Smooth muscle cell (in vitro differentiated cells): Measurements from ENCODE around the gene TMEM258. TPM values are rescaled to one million over a fixed set of nuclear protein-coding genes. Genes with fewer than 3 reads are reported as not detected.

Source experiments
- DNase-seq: peaks from one replicate; lab custom pipeline; 2025; ENCODE audit not compliant: unreplicated experiment; lab: John Stamatoyannopoulos, UW
- H2AFZ ChIP-seq: fragments of 200-600 bp; sonication (generic); 2 replicates; pipeline ENCODE4 v1.6.0; 2016; ENCODE audit warnings: antibody characterized with exemption, low read depth, mild to moderate bottlenecking
- H3F3A ChIP-seq: fragments of 200-600 bp; sonication (generic); 2 replicates; pipeline ENCODE4 v1.6.0; 2017; ENCODE audit warnings: antibody characterized with exemption, low read depth
- H3K27ac ChIP-seq: fragments of 200-600 bp; sonication (generic); 2 replicates; pipeline ENCODE4 v1.5.1; 2016; ENCODE audit warnings: low read depth, mild to moderate bottlenecking
- H3K27me3 ChIP-seq: fragments of 200-600 bp; sonication (generic); 2 replicates; pipeline ENCODE4 v1.6.1; 2016; ENCODE audit warnings: low read depth, mild to moderate bottlenecking
- H3K36me3 ChIP-seq: fragments of 200-600 bp; sonication (generic); 2 replicates; pipeline ENCODE4 v1.5.1; 2016; ENCODE audit warnings: low read depth
- H3K4me1 ChIP-seq: fragments of 200-600 bp; sonication (generic); 2 replicates; pipeline ENCODE4 v1.5.1; 2016; ENCODE audit warnings: low read depth
- H3K4me2 ChIP-seq: fragments of 200-600 bp; sonication (generic); 2 replicates; pipeline ENCODE4 v1.6.0; 2016; ENCODE audit warnings: mild to moderate bottlenecking
- H3K4me3 ChIP-seq: fragments of 200-600 bp; sonication (generic); 2 replicates; pipeline ENCODE4 v1.5.1; 2016; ENCODE audit warnings: mild to moderate bottlenecking
- H3K79me2 ChIP-seq: fragments of 200-600 bp; sonication (generic); 2 replicates; pipeline ENCODE4 v1.6.0; 2016; ENCODE audit warnings: low read depth, mild to moderate bottlenecking
- H3K9ac ChIP-seq: fragments of 200-600 bp; sonication (generic); 2 replicates; pipeline ENCODE4 v1.6.0; 2016; ENCODE audit warnings: low read depth
- H3K9me3 ChIP-seq: fragments of 200-600 bp; sonication (generic); replicated peaks from 2 replicates; pipeline ENCODE4 v1.5.1; 2016; ENCODE audit warnings: low read depth
- H4K20me1 ChIP-seq: fragments of 200-600 bp; sonication (generic); 2 replicates; pipeline ENCODE4 v1.6.0; 2016; ENCODE audit warnings: low read depth
- CTCF ChIP-seq: fragments of 200-600 bp; sonication (generic); IDR thresholded peaks from 2 replicates; pipeline ENCODE4 v1.5.1; 2017; ENCODE audit warnings: borderline replicate concordance, mild to moderate bottlenecking, antibody characterized with exemption; ENCODE audit not compliant: insufficient read depth, poor library complexity, severe bottlenecking
- WGBS: methylation state at CpG from one replicate; pipeline ENCODE4 v1.1.7; 2016; ENCODE audit warnings: low lambda C conversion rate; 5-methylcytosine and 5-hydroxymethylcytosine counted together
- polyA plus RNA-seq: library from polyadenylated mRNA; unstranded; fragments of >200 nt; fragmentation: Nextera tagmentation; extraction: Ambion mirVana; gene quantifications from 2 replicates; pipeline ENCODE4 v1.2.1, GENCODE V29; 2016
- total RNA-seq: library from RNA; depleted of rRNA; stranded (reverse); fragments of >200 nt; gene quantifications from 2 replicates; pipeline ENCODE4 v1.2.3, GENCODE V29; 2014

Gene TMEM258
- total and polyA plus RNA-seq, 2 experiments from 2014 or later: 118 to 300 TPM

- H3K4me3 ChIP-seq: no peak overlapping the region
- H3K79me2 ChIP-seq: no peaks in the 10 kb centered on the region
- H3K36me3 ChIP-seq: no peaks in the 10 kb centered on the region
- no peak overlapping the region for H3K4me2 ChIP-seq
- 95% methylated on average over 18 of the region's 18 CpGs for WGBS
- no peaks in the 10 kb centered on the region for H3K27me3 ChIP-seq
- TF ChIP-seq CTCF: no peak
- no peaks in the 10 kb centered on the region for H4K20me1 ChIP-seq
- H3K4me1 ChIP-seq: peaks cover 5% of the 10 kb centered on the region
- no peak overlapping the region for H2AFZ ChIP-seq
- H3F3A ChIP-seq: no peaks in the 10 kb centered on the region
- no peak overlapping the region for H3K27ac ChIP-seq
- DNase-seq: no peak
- H3K9ac ChIP-seq: no peak overlapping the region
- H3K9me3 ChIP-seq: no peaks in the 10 kb centered on the region
These were observed 18.6 kb downstream of the TMEM258 start for GRCh38 chr11:61773809-61774208.

- Histone ChIP-seq H3K9ac (no peak overlapping the region), H3K36me3 (no peaks in the 10 kb centered on the region), H3K79me2 (no peaks in the 10 kb centered on the region), H3K27ac (no peak overlapping the region), H3F3A (no peaks in the 10 kb centered on the region), H4K20me1 (peaks cover 3% of the 10 kb centered on the region), H3K9me3 (no peaks in the 10 kb centered on the region), H3K27me3 (no peaks in the 10 kb centered on the region), H3K4me1 (peaks cover 5% of the 10 kb centered on the region), H3K4me3 (no peak overlapping the region), H2AFZ (no peak overlapping the region), H3K4me2 (no peak overlapping the region)
- no peak for TF ChIP-seq CTCF
- DNase-seq: no peak
- WGBS: 30% methylated on average over 10 of the region's 10 CpGs
These were observed 19.0 kb downstream of the TMEM258 start for GRCh38 chr11:61773356-61773755.

- Histone ChIP-seq H3K36me3 (no peaks in the 10 kb centered on the region), H3K9me3 (no peaks in the 10 kb centered on the region), H3K27me3 (no peaks in the 10 kb centered on the region), H3K4me2 (no peak overlapping the region), H2AFZ (no peak overlapping the region), H3K9ac (no peak overlapping the region), H3F3A (no peaks in the 10 kb centered on the region), H4K20me1 (peaks cover 8% of the 10 kb centered on the region), H3K4me3 (no peak overlapping the region), H3K27ac (no peak overlapping the region), H3K4me1 (peaks cover 5% of the 10 kb centered on the region), H3K79me2 (no peaks in the 10 kb centered on the region)
- no peak for DNase-seq
- TF ChIP-seq CTCF: no peak
- WGBS: 60% methylated on average over 7 of the region's 7 CpGs
These were observed 20.4 kb downstream of the TMEM258 start for GRCh38 chr11:61771985-61772455.

- H3K36me3 ChIP-seq: no peaks in the 10 kb centered on the region
- H3K9me3 ChIP-seq: no peaks in the 10 kb centered on the region
- H3K79me2 ChIP-seq: no peaks in the 10 kb centered on the region
- H3K9ac ChIP-seq: no peak overlapping the region
- H3F3A ChIP-seq: no peaks in the 10 kb centered on the region
- H4K20me1 ChIP-seq: peaks cover 13% of the 10 kb centered on the region
- H3K4me2 ChIP-seq: no peak overlapping the region
- no peak overlapping the region for H3K27ac ChIP-seq
- no peak for TF ChIP-seq CTCF
- no peak for DNase-seq
- H3K27me3 ChIP-seq: no peaks in the 10 kb centered on the region
- peaks cover 5% of the 10 kb centered on the region for H3K4me1 ChIP-seq
- no peak overlapping the region for H2AFZ ChIP-seq
- WGBS: 86% methylated on average over 7 of the region's 15 CpGs
- H3K4me3 ChIP-seq: no peak overlapping the region
These were observed 21.1 kb downstream of the TMEM258 start for GRCh38 chr11:61771195-61771894.
